Tibial nerve (tissue), 4 donors: Measurements from ENCODE around the gene LENEP. TPM values are rescaled to one million over a fixed set of nuclear protein-coding genes. Genes with fewer than 3 reads are reported as not detected.

ENCODE experiments used
- DNase-seq, 2 donors: peaks; one replicate each; pipeline ENCODE4 v3.0.0-alpha.2; 2019; ENCODE audit warnings: low spot score in 2 of 2
- H3K27ac ChIP-seq, 4 donors: fragments of 200-600 bp; sonication (generic) in 3 of 4; one replicate each; pipeline ENCODE4 v1.5.1; 2017 to 2019; ENCODE audit warnings: mild to moderate bottlenecking in 1 of 4
- H3K27me3 ChIP-seq, 2 donors: fragments of 200-600 bp; sonication (generic) in 1 of 2; one replicate each; pipeline versions ENCODE4 v1.5.1 to v1.6.0; 2017 to 2019
- H3K36me3 ChIP-seq, 3 donors: fragments of 200-600 bp; sonication (generic); one replicate each; pipeline ENCODE4 v1.5.1; 2018 to 2019
- H3K4me1 ChIP-seq, 4 donors: fragments of 200-600 bp; sonication (generic) in 3 of 4; one replicate each; pipeline ENCODE4 v1.5.1; 2017 to 2019
- H3K4me3 ChIP-seq, 4 donors: fragments of 200-600 bp; sonication (generic) in 3 of 4; one replicate each; pipeline ENCODE4 v1.5.1; 2017 to 2019; ENCODE audit warnings: mild to moderate bottlenecking in 1 of 4, moderate library complexity in 1 of 4
- H3K9me3 ChIP-seq, 4 donors: fragments of 200-600 bp; sonication (generic) in 3 of 4; one replicate each; pipeline ENCODE4 v1.5.1; 2017 to 2019
- EP300 ChIP-seq, 2 donors: sonication (generic); formaldehyde crosslinking; IDR thresholded peaks; one replicate each; pipeline ENCODE4 v1.6.1; 2017; ENCODE audit warnings: antibody characterized with exemption in 2 of 2, mild to moderate bottlenecking in 1 of 2
- POLR2A ChIP-seq, 2 donors: fragments of 450-650 bp; IDR thresholded peaks; one replicate each; pipeline ENCODE4 v1.6.1; 2017; ENCODE audit warnings: antibody characterized with exemption in 2 of 2, mild to moderate bottlenecking in 2 of 2, moderate library complexity in 2 of 2
- WGBS, 2 donors: methylation state at CpG; one replicate each; pipeline ENCODE4 v1.1.5; 2018; 5-methylcytosine and 5-hydroxymethylcytosine counted together
- total RNA-seq, 4 donors: library from RNA; depleted of rRNA; stranded (reverse); fragments of >200 nt; gene quantifications; one replicate each; pipeline ENCODE4 v1.1.0, GENCODE V29; 2016
- TF ChIP-seq, protein P1 (sequence below), 5 experiments: fragments of 200-600 bp in 3 of 5; fragments of 450-650 bp in 2 of 5; sonication (generic) in 3 of 5; IDR thresholded peaks; one replicate each; pipeline ENCODE4 v1.5.1; 2016 to 2019; ENCODE audit warnings: antibody characterized with exemption in 5 of 5, mild to moderate bottlenecking in 3 of 5, moderate library complexity in 2 of 5

LENEP gene
- total RNA-seq, 4 donors from 2014 or later, result 1.5 TPM; not detected in 3

DNA sequence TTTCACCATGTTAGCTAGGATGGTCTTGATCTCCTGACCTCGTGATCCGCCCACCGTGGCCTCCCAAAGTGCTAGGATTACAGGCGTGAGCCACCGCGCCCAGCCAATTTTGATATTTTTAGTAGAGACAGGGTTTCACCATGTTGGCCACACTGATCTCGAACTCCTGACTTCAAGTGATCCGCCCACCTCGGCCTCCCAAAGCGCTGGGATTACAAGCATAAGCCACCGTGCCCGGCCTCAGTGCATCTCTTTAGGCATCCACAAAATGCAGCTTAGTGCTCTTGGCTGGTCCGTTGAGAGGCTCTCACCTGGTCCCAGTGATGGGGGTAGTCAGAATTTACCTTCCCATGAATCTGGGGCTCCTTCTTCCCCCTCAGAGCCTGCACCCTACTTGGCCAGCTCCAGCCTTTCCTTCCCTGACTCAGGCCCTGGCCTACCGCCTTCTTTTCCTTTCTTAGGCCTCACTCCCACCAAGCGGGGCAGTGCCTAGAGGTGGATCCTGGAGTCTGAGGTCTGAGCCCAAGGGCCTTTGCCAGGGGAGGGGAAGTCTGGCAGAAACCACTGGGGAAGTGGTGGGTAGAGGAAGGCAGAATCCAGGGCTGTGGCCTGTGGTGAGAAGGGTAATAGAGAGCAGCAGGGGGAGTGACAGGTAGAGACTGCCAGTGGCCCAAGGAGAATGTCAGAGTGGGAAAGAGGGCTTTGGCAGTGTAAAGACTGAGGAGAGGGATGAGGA is 3.7 kb downstream of the LENEP start:
- peaks cover 0 to 36% (median 13%) of the 10 kb centered on the region in 4 donors for H3K4me1 ChIP-seq
- H3K27me3 ChIP-seq, result no peaks in the 10 kb centered on the region
- H3K9me3 ChIP-seq, result no peaks in the 10 kb centered on the region
- peaks cover 0 to 15% (median 0%) of the 10 kb centered on the region in 3 donors for H3K36me3 ChIP-seq
- WGBS, 2 donors, result 78 to 84% methylated on average over 15 of the region's 15 CpGs
- DNase-seq, result no peak
- no peak overlapping the region for H3K4me3 ChIP-seq
- TF ChIP-seq POLR2A (IDR thresholded peaks at IDR 0.05) (no peak), EP300 (IDR thresholded peaks at IDR 0.05) (no peak)
- TF ChIP-seq, protein P1, sequence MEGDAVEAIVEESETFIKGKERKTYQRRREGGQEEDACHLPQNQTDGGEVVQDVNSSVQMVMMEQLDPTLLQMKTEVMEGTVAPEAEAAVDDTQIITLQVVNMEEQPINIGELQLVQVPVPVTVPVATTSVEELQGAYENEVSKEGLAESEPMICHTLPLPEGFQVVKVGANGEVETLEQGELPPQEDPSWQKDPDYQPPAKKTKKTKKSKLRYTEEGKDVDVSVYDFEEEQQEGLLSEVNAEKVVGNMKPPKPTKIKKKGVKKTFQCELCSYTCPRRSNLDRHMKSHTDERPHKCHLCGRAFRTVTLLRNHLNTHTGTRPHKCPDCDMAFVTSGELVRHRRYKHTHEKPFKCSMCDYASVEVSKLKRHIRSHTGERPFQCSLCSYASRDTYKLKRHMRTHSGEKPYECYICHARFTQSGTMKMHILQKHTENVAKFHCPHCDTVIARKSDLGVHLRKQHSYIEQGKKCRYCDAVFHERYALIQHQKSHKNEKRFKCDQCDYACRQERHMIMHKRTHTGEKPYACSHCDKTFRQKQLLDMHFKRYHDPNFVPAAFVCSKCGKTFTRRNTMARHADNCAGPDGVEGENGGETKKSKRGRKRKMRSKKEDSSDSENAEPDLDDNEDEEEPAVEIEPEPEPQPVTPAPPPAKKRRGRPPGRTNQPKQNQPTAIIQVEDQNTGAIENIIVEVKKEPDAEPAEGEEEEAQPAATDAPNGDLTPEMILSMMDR (IDR thresholded peaks at IDR 0.05), result no peak
- no peak overlapping the region for H3K27ac ChIP-seq

DNA sequence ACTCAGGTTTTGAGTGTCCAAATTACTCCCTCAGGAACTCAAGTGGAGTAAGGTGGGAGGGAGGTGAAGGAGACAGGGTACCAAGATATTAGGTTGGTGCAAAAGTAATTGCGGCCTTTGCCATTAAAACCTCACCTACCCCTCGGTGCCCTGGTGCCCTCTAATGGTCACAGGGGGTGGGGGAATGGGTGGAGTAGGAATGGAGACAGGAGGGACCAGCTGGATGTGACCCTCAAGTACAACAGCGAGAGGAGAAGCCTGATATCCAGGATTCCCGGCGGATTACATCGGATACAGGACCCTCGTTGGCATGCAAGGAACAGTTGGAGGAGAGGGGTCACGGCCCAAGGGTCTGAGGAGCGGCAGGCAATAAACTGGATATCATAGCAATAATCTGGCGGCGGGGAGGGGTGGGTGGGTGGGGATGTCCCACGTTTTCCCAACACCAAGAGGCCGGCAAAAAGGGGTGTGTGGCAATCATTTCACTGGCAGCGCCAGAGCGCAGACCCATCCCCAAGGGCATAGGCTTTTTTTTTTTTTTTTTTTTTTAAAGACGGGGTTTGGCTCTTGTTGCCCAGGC is 4.9 kb downstream of the LENEP start:
- Histone ChIP-seq H3K4me1 (peaks cover 0 to 36% (median 13%) of the 10 kb centered on the region in 4 donors), H3K9me3 (no peaks in the 10 kb centered on the region), H3K27ac (no peak overlapping the region), H3K36me3 (peaks cover 0 to 3% (median 0%) of the 10 kb centered on the region in 3 donors), H3K4me3 (no peak overlapping the region), H3K27me3 (no peaks in the 10 kb centered on the region)
- TF ChIP-seq POLR2A (IDR thresholded peaks at IDR 0.05) (no peak), EP300 (IDR thresholded peaks at IDR 0.05) (no peak)
- TF ChIP-seq, protein P1 (IDR thresholded peaks at IDR 0.05), result no peak
- DNase-seq, result no peak
- 74 to 76% methylated on average over 16 of the region's 16 CpGs for WGBS, 2 donors

- H3K27ac ChIP-seq, result peak overlapping the region; percentile 88 to 99 (median 98)
- DNase-seq, result no peak
- H3K9me3 ChIP-seq, result no peaks in the 10 kb centered on the region
- TF ChIP-seq POLR2A (IDR thresholded peaks at IDR 0.05) (no peak), EP300 (IDR thresholded peaks at IDR 0.05) (peak in 1 of 2 donors; percentile 38)
- TF ChIP-seq, protein P1 (IDR thresholded peaks at IDR 0.05), result peak; percentile 66 to 87 (median 87)
- no peaks in the 10 kb centered on the region for H3K36me3 ChIP-seq
- H3K4me1 ChIP-seq, result peaks cover 0 to 38% (median 14%) of the 10 kb centered on the region in 4 donors
- peak overlapping the region; percentile 58 to 94 (median 78) for H3K4me3 ChIP-seq
- no peaks in the 10 kb centered on the region for H3K27me3 ChIP-seq
- 15% methylated on average over 37 to 38 of the region's 40 CpGs for WGBS, 2 donors
Observed at GRCh38 chr1:154998818-154999570, 5.6 kb downstream of the LENEP start.

DNA sequence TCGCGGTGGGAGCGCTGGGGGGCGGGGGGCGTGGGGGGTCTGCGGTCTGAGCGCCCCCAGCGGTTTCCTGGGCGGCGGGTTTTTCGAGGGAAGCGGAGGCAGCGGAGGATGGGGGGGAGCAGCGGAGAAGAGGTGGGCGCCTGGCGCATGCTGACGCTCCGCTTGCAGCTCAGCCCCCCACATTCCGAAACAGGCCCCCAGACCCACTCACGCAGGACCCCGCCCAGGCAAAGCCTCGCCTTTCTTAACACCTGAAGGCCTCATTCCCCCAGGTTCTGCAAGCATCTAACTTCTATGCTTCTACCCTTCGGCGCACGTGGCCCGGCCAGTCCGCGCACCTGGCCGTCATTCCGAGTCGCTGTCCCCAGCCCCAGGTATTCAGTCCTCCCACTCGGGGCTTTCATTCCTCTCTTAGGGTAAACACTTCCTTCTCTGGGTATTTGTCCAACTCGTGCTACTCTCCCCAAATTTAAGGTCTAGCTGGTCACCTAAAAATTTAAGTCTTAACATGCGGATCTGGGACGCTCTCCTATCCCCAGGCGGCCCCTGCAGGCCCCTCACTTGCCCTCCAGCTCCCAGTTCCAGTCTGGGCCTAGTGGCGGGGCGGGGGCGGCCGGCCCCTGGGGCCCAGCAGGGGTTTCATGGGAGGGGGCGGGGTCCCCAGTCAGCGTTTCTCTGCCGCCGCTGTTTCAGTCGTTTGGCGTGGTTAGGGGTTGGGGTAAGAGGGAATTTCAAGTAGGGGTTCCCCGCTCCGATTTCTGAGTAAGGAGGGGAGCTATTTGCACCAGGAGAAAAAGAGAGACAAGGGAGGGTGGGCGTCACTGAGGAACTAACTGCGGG is 6.4 kb downstream of the LENEP start:
- H3K27ac ChIP-seq, result peak overlapping the region; percentile 88 to 99 (median 98)
- TF ChIP-seq EP300 (IDR thresholded peaks at IDR 0.05) (no peak), POLR2A (IDR thresholded peaks at IDR 0.05) (no peak)
- TF ChIP-seq, protein P1 (IDR thresholded peaks at IDR 0.05), result peak in 1 of 5 experiments; percentile 16
- no peaks in the 10 kb centered on the region for H3K36me3 ChIP-seq
- H3K4me1 ChIP-seq, result peaks cover 0 to 46% (median 22%) of the 10 kb centered on the region in 4 donors
- no peaks in the 10 kb centered on the region for H3K27me3 ChIP-seq
- peak overlapping the region; percentile 58 to 94 (median 78) for H3K4me3 ChIP-seq
- WGBS, 2 donors, result 1 to 3% methylated on average over 34 to 49 of the region's 50 CpGs
- H3K9me3 ChIP-seq, result no peaks in the 10 kb centered on the region
- DNase-seq, result no peak
